Measurements from ENCODE around the gene NTNG1. TPM values are rescaled to one million over a fixed set of nuclear protein-coding genes. Genes with fewer than 3 reads are reported as not detected.

NTNG1 gene
- total RNA-seq, 1 donor from 2014 or later, result 25.8 TPM

GRCh38 chr1:107263291-107263915 is 122.6 kb downstream of the NTNG1 start:
- TF ChIP-seq CTCF (conservative IDR thresholded peaks at IDR 0.05; ENCODE audit: low read depth, low read length), result no peak
- DNase-seq (ENCODE audit: low read depth), result no peak
- H3K4me3 ChIP-seq (ENCODE audit: low read depth, low read length), result no peak overlapping the region

GRCh38 chr1:107264007-107264406 is 123.2 kb downstream of the NTNG1 start:
- no peak overlapping the region for H3K4me3 ChIP-seq (ENCODE audit: low read depth, low read length)
- DNase-seq (ENCODE audit: low read depth), result no peak
- no peak for TF ChIP-seq CTCF (conservative IDR thresholded peaks at IDR 0.05; ENCODE audit: low read depth, low read length)

- no peak for TF ChIP-seq CTCF (conservative IDR thresholded peaks at IDR 0.05; ENCODE audit: low read depth, low read length)
- no peak overlapping the region for H3K4me3 ChIP-seq (ENCODE audit: low read depth, low read length)
- DNase-seq (ENCODE audit: low read depth), result no peak
Measured at GRCh38 chr1:107264561-107264960, 123.7 kb downstream of the NTNG1 start.

GRCh38 chr1:107267489-107267888 is 126.7 kb downstream of the NTNG1 start:
- no peak for TF ChIP-seq CTCF (conservative IDR thresholded peaks at IDR 0.05; ENCODE audit: low read depth, low read length)
- DNase-seq (ENCODE audit: low read depth), result no peak
- H3K4me3 ChIP-seq (ENCODE audit: low read depth, low read length), result no peak overlapping the region

GRCh38 chr1:107272321-107272720 is 131.5 kb downstream of the NTNG1 start:
- DNase-seq (ENCODE audit: low read depth), result no peak
- H3K4me3 ChIP-seq (ENCODE audit: low read depth, low read length), result no peak overlapping the region
- TF ChIP-seq CTCF (conservative IDR thresholded peaks at IDR 0.05; ENCODE audit: low read depth, low read length), result no peak

- no peak for TF ChIP-seq CTCF (conservative IDR thresholded peaks at IDR 0.05; ENCODE audit: low read depth, low read length)
Measured at GRCh38 chr1:107273515-107273914, 132.7 kb downstream of the NTNG1 start.

GRCh38 chr1:107274227-107274626 is 133.4 kb downstream of the NTNG1 start:
- H3K4me3 ChIP-seq (ENCODE audit: low read depth, low read length), result no peak overlapping the region

More at GRCh38 chr1:107273515-107273914, 132.7 kb downstream of the NTNG1 start:
- no peak for DNase-seq (ENCODE audit: low read depth)
- peak overlapping the region; percentile 8 for H3K4me3 ChIP-seq (ENCODE audit: low read depth, low read length)

More at GRCh38 chr1:107274227-107274626, 133.4 kb downstream of the NTNG1 start:
- no peak for TF ChIP-seq CTCF (conservative IDR thresholded peaks at IDR 0.05; ENCODE audit: low read depth, low read length)
- no peak for DNase-seq (ENCODE audit: low read depth)

Data from epithelial cell of proximal tubule (primary cell).